WI38 (cell line): ENCODE results near the gene STRA8.

ENCODE experiments used
- H3K4me3 ChIP-seq: 2 replicates; pipeline ENCODE4 v1.5.1; 2011; ENCODE audit warnings: low read depth, mild to moderate bottlenecking, control low read depth, low read length
- TF ChIP-seq, protein P1 (sequence below): IDR thresholded peaks from 2 replicates; pipeline ENCODE4 v1.5.1; 2012; ENCODE audit warnings: low read depth, mild to moderate bottlenecking, control low read depth, low read length

The STRA8 gene

DNA sequence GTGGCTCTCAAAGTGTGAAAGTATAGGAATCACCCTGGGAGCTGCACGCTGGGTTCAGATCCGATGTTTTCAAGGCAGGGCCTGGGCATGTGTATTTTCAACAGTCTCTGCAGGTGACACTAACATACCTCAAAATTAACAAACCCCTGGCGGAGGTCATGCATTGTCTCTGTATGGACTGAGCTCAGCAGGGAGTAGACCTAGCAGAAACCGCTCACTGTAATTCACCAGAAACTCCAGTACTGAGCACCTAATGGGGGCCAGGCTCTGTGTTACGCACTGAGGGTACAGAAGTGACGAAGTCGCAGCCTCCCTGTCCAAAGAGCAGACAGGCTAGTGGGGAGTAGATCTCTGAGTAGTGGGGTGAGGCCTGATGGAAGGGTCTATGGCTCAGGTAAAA lies 5.6 kb downstream of the STRA8 start:
- TF ChIP-seq, protein P1, sequence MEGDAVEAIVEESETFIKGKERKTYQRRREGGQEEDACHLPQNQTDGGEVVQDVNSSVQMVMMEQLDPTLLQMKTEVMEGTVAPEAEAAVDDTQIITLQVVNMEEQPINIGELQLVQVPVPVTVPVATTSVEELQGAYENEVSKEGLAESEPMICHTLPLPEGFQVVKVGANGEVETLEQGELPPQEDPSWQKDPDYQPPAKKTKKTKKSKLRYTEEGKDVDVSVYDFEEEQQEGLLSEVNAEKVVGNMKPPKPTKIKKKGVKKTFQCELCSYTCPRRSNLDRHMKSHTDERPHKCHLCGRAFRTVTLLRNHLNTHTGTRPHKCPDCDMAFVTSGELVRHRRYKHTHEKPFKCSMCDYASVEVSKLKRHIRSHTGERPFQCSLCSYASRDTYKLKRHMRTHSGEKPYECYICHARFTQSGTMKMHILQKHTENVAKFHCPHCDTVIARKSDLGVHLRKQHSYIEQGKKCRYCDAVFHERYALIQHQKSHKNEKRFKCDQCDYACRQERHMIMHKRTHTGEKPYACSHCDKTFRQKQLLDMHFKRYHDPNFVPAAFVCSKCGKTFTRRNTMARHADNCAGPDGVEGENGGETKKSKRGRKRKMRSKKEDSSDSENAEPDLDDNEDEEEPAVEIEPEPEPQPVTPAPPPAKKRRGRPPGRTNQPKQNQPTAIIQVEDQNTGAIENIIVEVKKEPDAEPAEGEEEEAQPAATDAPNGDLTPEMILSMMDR, result no peak
- H3K4me3 ChIP-seq, result no peak overlapping the region

DNA sequence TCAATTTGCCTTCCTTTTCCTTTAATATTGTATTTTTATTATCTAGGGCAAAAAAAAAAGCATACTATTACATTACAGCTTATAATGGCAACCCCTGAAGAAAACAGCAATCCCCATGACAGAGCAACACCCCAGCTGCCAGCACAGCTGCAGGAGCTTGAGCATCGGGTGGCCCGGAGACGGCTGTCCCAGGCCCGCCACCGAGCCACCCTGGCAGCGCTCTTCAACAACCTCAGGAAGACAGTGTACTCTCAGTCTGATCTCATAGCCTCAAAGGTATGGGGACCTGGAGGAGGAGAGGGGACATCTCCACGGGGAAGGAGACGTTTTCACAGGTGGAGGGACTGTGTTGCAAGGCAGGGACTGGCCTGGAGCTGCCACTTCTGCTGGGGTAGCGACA lies 6.8 kb downstream of the STRA8 start:
- TF ChIP-seq, protein P1, result no peak
- no peak overlapping the region for H3K4me3 ChIP-seq

DNA sequence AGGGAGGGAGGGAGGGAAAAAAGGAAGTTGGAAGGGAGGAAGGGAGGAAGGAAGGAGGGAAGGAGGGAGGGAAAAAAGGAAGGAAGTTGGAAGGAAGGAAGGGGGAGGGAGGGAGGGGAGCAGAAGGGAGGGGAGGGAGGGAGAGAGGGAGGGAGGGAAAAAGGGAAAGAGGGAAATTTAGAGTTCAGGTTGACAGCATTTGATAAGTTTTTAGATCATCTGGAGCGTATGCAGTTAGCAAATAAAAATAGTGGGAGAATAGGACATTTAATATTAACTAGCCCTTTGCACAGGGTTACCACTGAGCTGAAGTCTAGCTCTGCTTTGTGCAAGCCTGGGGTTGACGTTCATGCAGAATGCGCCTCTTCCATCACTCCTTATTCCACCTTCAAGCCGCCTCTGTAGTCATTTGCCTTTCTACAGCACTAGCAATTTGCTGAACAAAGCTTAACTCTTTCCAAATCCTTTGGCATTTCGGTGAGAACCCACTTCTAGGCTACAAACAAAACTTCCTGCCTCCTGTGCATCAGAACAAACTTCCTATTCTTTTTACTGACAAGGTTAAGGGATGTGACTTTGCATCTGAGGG lies 8.6 kb downstream of the STRA8 start:
- TF ChIP-seq, protein P1, result no peak
- no peak overlapping the region for H3K4me3 ChIP-seq

DNA sequence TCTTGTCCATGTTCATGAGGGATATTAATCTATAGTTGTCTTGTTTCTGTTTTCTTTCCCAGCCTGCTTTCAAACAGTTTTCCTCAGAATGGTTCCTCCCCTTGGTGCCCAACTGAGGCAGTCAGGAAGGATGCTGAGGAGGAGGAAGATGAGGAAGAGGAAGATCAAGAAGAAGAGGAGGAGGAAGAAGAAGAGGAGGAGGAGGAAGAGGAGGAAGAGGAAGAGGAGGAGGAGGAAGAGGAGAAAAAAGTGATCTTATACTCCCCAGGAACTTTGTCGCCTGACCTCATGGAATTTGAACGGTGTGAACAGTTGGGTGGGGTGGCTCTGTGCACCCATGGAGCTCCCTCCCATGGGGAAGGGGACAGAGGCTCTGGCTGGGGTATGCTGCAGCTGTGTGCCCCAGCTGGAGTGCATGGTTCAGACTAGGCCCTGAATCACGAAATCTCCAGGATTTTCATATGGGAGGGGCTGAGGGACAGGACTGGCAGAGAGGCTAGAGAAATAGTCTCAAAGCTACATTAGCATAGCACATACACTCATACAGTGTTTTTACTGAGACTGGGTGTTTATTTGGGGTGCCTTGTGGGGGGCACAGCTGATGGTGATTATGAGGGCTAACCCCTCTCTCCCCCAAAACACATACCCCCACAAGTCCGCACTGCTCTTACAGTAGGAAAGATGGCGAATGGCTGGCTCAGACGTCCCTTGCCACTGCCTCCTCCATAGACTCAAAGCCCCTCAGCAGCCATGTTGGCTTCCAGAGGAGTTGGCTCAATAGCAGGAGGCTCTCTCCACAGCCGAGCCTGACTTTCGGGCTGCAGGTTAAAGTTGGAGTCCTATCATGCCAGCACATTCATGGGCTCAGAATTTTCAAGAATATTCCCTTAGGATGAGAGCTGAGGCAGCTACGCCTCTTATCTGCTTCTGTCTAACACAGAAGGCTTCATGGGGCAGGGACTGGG lies 11.9 kb downstream of the STRA8 start:
- no peak overlapping the region for H3K4me3 ChIP-seq
- TF ChIP-seq, protein P1, result no peak

DNA sequence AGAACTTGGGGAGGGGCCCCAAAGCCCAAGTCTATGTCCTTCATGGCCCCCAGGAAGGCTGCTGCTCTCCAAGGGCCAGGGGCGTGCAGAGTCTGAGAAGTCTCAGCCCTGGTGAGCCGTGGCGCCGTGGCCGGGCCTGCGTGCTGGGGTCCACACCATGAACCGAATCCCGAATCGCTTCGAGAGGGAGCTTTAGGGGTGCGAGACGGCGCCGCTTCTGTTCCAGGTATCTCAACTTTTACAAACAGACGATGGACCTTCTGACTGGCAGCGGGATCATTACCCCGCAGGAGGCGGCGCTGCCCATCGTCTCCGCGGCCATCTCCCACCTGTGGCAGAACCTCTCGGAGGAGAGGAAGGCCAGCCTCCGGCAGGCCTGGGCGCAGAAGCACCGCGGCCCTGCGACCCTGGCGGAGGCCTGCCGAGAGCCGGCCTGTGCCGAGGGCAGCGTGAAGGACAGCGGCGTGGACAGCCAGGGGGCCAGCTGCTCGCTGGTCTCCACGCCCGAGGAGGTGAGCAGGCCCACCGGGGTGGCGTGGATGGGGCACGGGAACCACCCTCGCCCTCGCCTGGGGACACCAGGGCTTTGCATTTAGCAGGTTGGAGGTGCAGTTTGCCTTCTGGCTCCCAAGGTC lies 12.7 kb downstream of the STRA8 start:
- H3K4me3 ChIP-seq, result no peak overlapping the region
- TF ChIP-seq, protein P1, result no peak

DNA sequence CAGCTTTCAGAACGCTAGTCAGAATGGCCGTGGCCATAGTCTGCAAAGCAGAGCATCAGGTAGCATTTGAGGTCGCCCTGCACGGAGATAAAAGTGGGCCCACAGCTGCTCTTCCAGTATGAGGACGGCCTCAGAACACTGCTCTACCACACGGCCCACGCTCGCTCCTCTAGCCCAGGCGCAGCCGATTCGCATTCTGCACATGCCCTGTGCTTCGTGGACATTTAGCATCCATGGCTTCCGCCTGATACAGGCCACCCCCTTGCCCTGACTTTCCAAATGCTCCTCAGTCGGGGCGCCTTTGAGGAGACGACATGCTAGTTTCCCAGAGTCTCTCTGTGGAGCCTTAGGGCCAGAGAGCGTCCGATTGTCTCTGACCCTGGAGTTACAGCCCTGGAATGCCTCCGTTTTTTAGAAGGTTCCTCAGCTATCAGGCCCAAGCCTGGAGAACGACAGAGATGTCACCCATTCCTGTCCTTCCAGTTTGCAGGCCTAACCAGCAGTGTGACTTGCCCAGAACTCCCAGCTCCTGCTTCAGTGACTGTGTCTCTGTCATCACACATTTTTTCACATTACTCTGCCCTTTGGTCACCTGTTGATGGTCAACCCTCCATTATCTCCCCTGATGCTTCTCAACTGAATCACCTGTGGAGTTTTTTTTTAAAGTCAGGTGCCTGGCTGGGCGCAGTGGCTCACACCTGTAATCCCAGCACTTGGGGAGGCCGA lies 14.3 kb downstream of the STRA8 start:
- no peak overlapping the region for H3K4me3 ChIP-seq
- TF ChIP-seq, protein P1, result no peak
